A549 (cell line): Measurements from ENCODE around the gene DMRT1. TPM values are rescaled to one million over a fixed set of nuclear protein-coding genes. Genes with fewer than 3 reads are reported as not detected.

Source experiments
- ATAC-seq, 2 experiments: fragments of 200-7000 bp in 1 of 2; fragments of >200 bp in 1 of 2; cut with Nextera tagmentation in 1 of 2; cut with Tn5 transposase in 1 of 2; 3 replicates each; pipeline versions ENCODE4 v1.8.0 to v1.9.1; 2018 to 2020; ENCODE audit warnings: mild to moderate bottlenecking in 1 of 2, moderate library complexity in 1 of 2
- CTCF ChIA-PET: fragments of 300-600 bp; sonication (Branson Sonifier 250); formaldehyde crosslinking; extraction: SDS; loops from one replicate; lab custom pipeline; 2021; ENCODE audit warnings: antibody characterized with exemption, inconsistent platforms; lab: Yijun Ruan, JAX
- POLR2A ChIA-PET: fragments of 350-600 bp; formaldehyde crosslinking; extraction: SDS; loops from one replicate; lab custom pipeline; 2021; ENCODE audit warnings: antibody characterized with exemption, inconsistent platforms; lab: Yijun Ruan, JAX
- DNase-seq, 2 experiments: peaks; one replicate each; pipeline versions ENCODE4 v3.0.0 to v3.0.0-alpha.2; 2011 to 2016; ENCODE audit warnings: low read depth in 1 of 2, low spot score in 1 of 2
- FAIRE-seq: peaks from 2 replicates; lab custom pipeline; 2011; peaks lifted over from hg19 to GRCh38; lab: Jason Lieb, UNC
- H3K27ac ChIP-seq, 2 experiments: fragments of >200 bp; sonication (Bioruptor Twin); formaldehyde crosslinking; 3 replicates each; pipeline ENCODE4 v1.5.1; 2016 to 2017
- H3K4me1 ChIP-seq: fragments of >200 bp; sonication (Bioruptor Twin); formaldehyde crosslinking; 3 replicates; pipeline ENCODE4 v1.6.1; 2016
- H3K4me2 ChIP-seq: fragments of >200 bp; sonication (Bioruptor Twin); formaldehyde crosslinking; 3 replicates; pipeline ENCODE4 v1.6.1; 2016
- H3K4me3 ChIP-seq: fragments of >200 bp; sonication (Bioruptor Twin); formaldehyde crosslinking; 3 replicates; pipeline ENCODE4 v1.5.1; 2016
- H3K9me3 ChIP-seq: fragments of >200 bp; sonication (Bioruptor Twin); formaldehyde crosslinking; 3 replicates; pipeline ENCODE4 v1.6.1; 2016
- ATOH8 ChIP-seq: fragments of 250-450 bp; sonication (Bioruptor Pico); IDR thresholded peaks from 2 replicates; pipeline ENCODE4 v1.5.0; 2020; ENCODE audit warnings: low read depth, mild to moderate bottlenecking, moderate library complexity
- CBX2 ChIP-seq: fragments of 200-600 bp; sonication (generic); IDR thresholded peaks from 2 replicates; pipeline ENCODE4 v1.6.1; 2016; ENCODE audit warnings: low read depth, mild to moderate bottlenecking, borderline replicate concordance
- CBX8 ChIP-seq: fragments of 200-600 bp; sonication (generic); IDR thresholded peaks from 2 replicates; pipeline ENCODE4 v1.6.1; 2016
- CHD2 ChIP-seq: fragments of 150-350 bp; IDR thresholded peaks from 2 replicates; pipeline ENCODE4 v1.6.1; 2014; ENCODE audit warnings: low read length; ENCODE audit not compliant: partially characterized antibody
- CHD4 ChIP-seq: fragments of 200-600 bp; sonication (generic); IDR thresholded peaks from 2 replicates; pipeline ENCODE4 v1.6.1; 2016; ENCODE audit warnings: antibody characterized with exemption, mild to moderate bottlenecking, borderline replicate concordance
- CTCF ChIP-seq: fragments of >200 bp; sonication (Bioruptor Twin); formaldehyde crosslinking; IDR thresholded peaks from 3 replicates; pipeline ENCODE4 v1.5.1; 2016
- EHMT2 ChIP-seq: fragments of 200-600 bp; sonication (generic); IDR thresholded peaks from 2 replicates; pipeline ENCODE4 v1.6.1; 2016; ENCODE audit warnings: antibody characterized with exemption, low read depth, mild to moderate bottlenecking, moderate library complexity
- EP300 ChIP-seq, 2 experiments: fragments of >200 bp; sonication (Bioruptor Twin); formaldehyde crosslinking; IDR thresholded peaks; 2 replicates in 1 of 2; 3 replicates in 1 of 2; pipeline ENCODE4 v1.6.1; 2016 to 2017
- FOSL2 ChIP-seq, 2 experiments: fragments of 450-650 bp in 1 of 2; fragments of >200 bp in 1 of 2; sonication (Bioruptor Twin) in 1 of 2; formaldehyde crosslinking; IDR thresholded peaks; 2 replicates each; pipeline versions ENCODE4 v1.5.0 to v1.6.1; 2016 to 2020; ENCODE audit warnings: mild to moderate bottlenecking in 1 of 2, moderate library complexity in 1 of 2
- GATA3 ChIP-seq: IDR thresholded peaks from 2 replicates; pipeline ENCODE4 v1.6.1; 2012; ENCODE audit warnings: borderline replicate concordance
- HDAC2 ChIP-seq: fragments of 200-600 bp; sonication (generic); IDR thresholded peaks from 2 replicates; pipeline ENCODE4 v1.6.1; 2016
- HOXA7 ChIP-seq: fragments of 250-450 bp; sonication (Bioruptor Pico); IDR thresholded peaks from 2 replicates; pipeline ENCODE4 v1.5.0; 2020; ENCODE audit warnings: mild to moderate bottlenecking, moderate library complexity
- JUNB ChIP-seq: fragments of >200 bp; sonication (Bioruptor Twin); formaldehyde crosslinking; IDR thresholded peaks from 2 replicates; pipeline ENCODE4 v1.6.1; 2016
- KDM1A ChIP-seq: fragments of 200-600 bp; sonication (generic); IDR thresholded peaks from 2 replicates; pipeline ENCODE4 v1.6.1; 2016; ENCODE audit warnings: low read depth, mild to moderate bottlenecking
- MAFK ChIP-seq: fragments of 450-650 bp; IDR thresholded peaks from 2 replicates; pipeline ENCODE4 v1.6.1; 2014; ENCODE audit not compliant: partially characterized antibody
- MAZ ChIP-seq: fragments of 150-350 bp; IDR thresholded peaks from 2 replicates; pipeline ENCODE4 v1.6.1; 2014; ENCODE audit warnings: antibody characterized with exemption, low read depth, low read length, borderline replicate concordance
- MYC ChIP-seq: IDR thresholded peaks from 2 replicates; pipeline ENCODE4 v1.6.1; 2012; ENCODE audit warnings: mild to moderate bottlenecking, inconsistent platforms, low read length, improper control_type of control experiment, borderline replicate concordance
- NFE2L2 ChIP-seq: fragments of 150-350 bp; conservative IDR thresholded peaks from 2 replicates; pipeline ENCODE4 v1.6.1; 2014; ENCODE audit warnings: low read length
- NR3C1 ChIP-seq: fragments of >200 bp; sonication (Bioruptor Twin); formaldehyde crosslinking; IDR thresholded peaks from 3 replicates; pipeline ENCODE4 v1.6.1; 2017
- PBX3 ChIP-seq: IDR thresholded peaks from 2 replicates; pipeline ENCODE4 v1.6.1; 2012
- POLR2A ChIP-seq: IDR thresholded peaks from 2 replicates; pipeline ENCODE4 v1.6.1; 2012; ENCODE audit warnings: mild to moderate bottlenecking, low read length
- RCOR1 ChIP-seq: fragments of 150-350 bp; IDR thresholded peaks from 2 replicates; pipeline ENCODE4 v1.6.1; 2014; ENCODE audit warnings: antibody characterized with exemption, low read length, low read depth
- RNF2 ChIP-seq: fragments of 200-600 bp; sonication (generic); IDR thresholded peaks from 2 replicates; pipeline ENCODE4 v1.6.1; 2016; ENCODE audit warnings: low read depth, mild to moderate bottlenecking, antibody characterized with exemption, moderate library complexity, borderline replicate concordance
- USF2 ChIP-seq: fragments of 450-650 bp; IDR thresholded peaks from 2 replicates; pipeline ENCODE4 v1.6.1; 2014; ENCODE audit warnings: antibody characterized with exemption
- ZFP36 ChIP-seq: fragments of 450-650 bp; IDR thresholded peaks from 2 replicates; pipeline ENCODE4 v1.6.1; 2014; ENCODE audit warnings: borderline replicate concordance; ENCODE audit not compliant: partially characterized antibody
- ZNF302 ChIP-seq: fragments of 250-450 bp; sonication (Bioruptor Pico); IDR thresholded peaks from 2 replicates; pipeline ENCODE4 v1.9.0; 2021; ENCODE audit warnings: inconsistent platforms, mild to moderate bottlenecking, moderate library complexity
- WGBS: methylation state at CpG from one replicate; pipeline ENCODE4 v1.1.6; 2017; ENCODE audit errors: missing lambda C conversion rate; 5-methylcytosine and 5-hydroxymethylcytosine counted together
- polyA plus RNA-seq, 4 experiments: library from polyadenylated mRNA; depleted of rRNA in 3 of 4; stranded (reverse); fragments of >200 nt; fragmentation: RNase III in 1 of 4; extraction: RNeasy Plus Mini Kit Qiagen cat#74134 plus additional on column Dnase treatment in 1 of 4; gene quantifications; 2 replicates in 3 of 4; 3 replicates in 1 of 4; pipeline ENCODE4 v1.2.3, GENCODE V29; 2011 to 2017

The DMRT1 gene
- polyA plus RNA-seq, 2 of the 4 experiments (the other 2 are of a cell fraction): not detected

GRCh38 chr9:811106-811531, 30.4 kb upstream of the DMRT1 start:
- ATAC-seq (peak; percentile 86 to 88), DNase-seq (peak; percentile 44 to 50), FAIRE-seq (no peak)
- CTCF ChIA-PET: interaction anchor here (0.9 kb wide), 1 partner anchor 185 kb away, joined by 3 read pairs; no protein-coding TSS in a partner anchor
- peaks cover 12% of the 10 kb centered on the region for H3K4me1 ChIP-seq
- H3K4me3 ChIP-seq: no peak overlapping the region
- TF ChIP-seq GATA3 (no peak), FOSL2 (IDR thresholded peaks at IDR 0.05) (no peak), FOSL2 (CRISPR knock-in tag; IDR thresholded peaks at IDR 0.05) (0 out of 2 replicates have a peak, but pooled peaks have one; percentile 13), ZFP36 (peak; percentile 24)
- no peaks in the 10 kb centered on the region for H3K9me3 ChIP-seq
- H3K27ac ChIP-seq: no peak overlapping the region
- H3K4me2 ChIP-seq: peak overlapping the region; percentile 55; the same call in 2 of the 3 replicates
- POLR2A ChIA-PET: no interaction called here
- 17% methylated on average over 6 of the region's 6 CpGs for WGBS

- ChIA-PET CTCF (no interaction called here), POLR2A (no interaction called here)
- ATAC-seq (no peak), FAIRE-seq (no peak), DNase-seq (no peak)
- no peaks in the 10 kb centered on the region for H3K4me1 ChIP-seq
- no peak overlapping the region for H3K4me3 ChIP-seq
- 36% methylated on average over 3 of the region's 3 CpGs for WGBS
- no peak overlapping the region for H3K27ac ChIP-seq
- TF ChIP-seq KDM1A (no peak), USF2 (no peak), NFE2L2 (no peak), NR3C1 (no peak), HOXA7 (no peak), CBX2 (no peak), CBX8 (no peak), EHMT2 (no peak), CHD4 (no peak), ZFP36 (no peak), RCOR1 (no peak), JUNB (no peak), EP300 (IDR thresholded peaks at IDR 0.05) (no peak), FOSL2 (IDR thresholded peaks at IDR 0.05) (no peak), FOSL2 (CRISPR knock-in tag; IDR thresholded peaks at IDR 0.05) (no peak), ZNF302 (CRISPR knock-in tag) (no peak), MYC (no peak), RNF2 (no peak)
- no peak overlapping the region for H3K4me2 ChIP-seq
- H3K9me3 ChIP-seq: no peaks in the 10 kb centered on the region
These were observed 22.5 kb upstream of the DMRT1 start for GRCh38 chr9:818958-819357.

- POLR2A ChIA-PET: no interaction called here
- ATAC-seq (peak in 1 of 2 experiments; percentile 34; a peak in 1 of 6 replicates), DNase-seq (no peak), FAIRE-seq (no peak)
- H3K4me2 ChIP-seq: no peak overlapping the region
- CTCF ChIA-PET: no interaction called here
- H3K4me1 ChIP-seq: no peaks in the 10 kb centered on the region
- WGBS: 71% methylated on average over 18 of the region's 26 CpGs
- H3K4me3 ChIP-seq: no peak overlapping the region
- no peak overlapping the region for H3K27ac ChIP-seq
- TF ChIP-seq CBX8 (no peak), HDAC2 (no peak), MAFK (no peak)
- H3K9me3 ChIP-seq: no peaks in the 10 kb centered on the region
These were observed 14.8 kb upstream of the DMRT1 start for GRCh38 chr9:826500-827280.

- ChIA-PET CTCF (interaction anchor here (1.0 kb wide), 1 partner anchor 179 kb away, joined by 3 read pairs; no protein-coding TSS in a partner anchor), POLR2A (no interaction called here)
- WGBS: 56% methylated on average over 7 of the region's 7 CpGs
- Histone ChIP-seq H3K4me2 (no peak overlapping the region), H3K4me1 (no peaks in the 10 kb centered on the region), H3K4me3 (no peak overlapping the region), H3K9me3 (no peaks in the 10 kb centered on the region), H3K27ac (no peak overlapping the region)
- DNase-seq (no peak), ATAC-seq (peak in 1 of 2 experiments; percentile 22; a peak in 2 of 6 replicates), FAIRE-seq (no peak)
- TF ChIP-seq CTCF (no peak), CHD4 (no peak), POLR2A (no peak), PBX3 (no peak), ATOH8 (CRISPR knock-in tag) (no peak), EHMT2 (no peak), MAZ (no peak), RNF2 (no peak), CHD2 (no peak), RCOR1 (no peak), FOSL2 (IDR thresholded peaks at IDR 0.05) (no peak), FOSL2 (CRISPR knock-in tag; IDR thresholded peaks at IDR 0.05) (no peak)
These were observed 1.2 kb upstream of the DMRT1 start for GRCh38 chr9:840343-840742.
